ENCODE measurements around the gene UBE2D3.
A peak's percentile ranks its signal among the peaks of the same experiment; 100 is the strongest.
"Not testable (repeated sequence)": the region's sequence is repeated elsewhere in the genome, so short reads cannot be mapped to it uniquely, and the experiment has no call there.

UBE2D3 gene

GRCh38 chr4:102867278-102868152 is 40.2 kb upstream of the UBE2D3 start:
- TF ChIP-seq ZFX (IDR thresholded peaks at IDR 0.05), result no peak
- TF ChIP-seq, protein P1, sequence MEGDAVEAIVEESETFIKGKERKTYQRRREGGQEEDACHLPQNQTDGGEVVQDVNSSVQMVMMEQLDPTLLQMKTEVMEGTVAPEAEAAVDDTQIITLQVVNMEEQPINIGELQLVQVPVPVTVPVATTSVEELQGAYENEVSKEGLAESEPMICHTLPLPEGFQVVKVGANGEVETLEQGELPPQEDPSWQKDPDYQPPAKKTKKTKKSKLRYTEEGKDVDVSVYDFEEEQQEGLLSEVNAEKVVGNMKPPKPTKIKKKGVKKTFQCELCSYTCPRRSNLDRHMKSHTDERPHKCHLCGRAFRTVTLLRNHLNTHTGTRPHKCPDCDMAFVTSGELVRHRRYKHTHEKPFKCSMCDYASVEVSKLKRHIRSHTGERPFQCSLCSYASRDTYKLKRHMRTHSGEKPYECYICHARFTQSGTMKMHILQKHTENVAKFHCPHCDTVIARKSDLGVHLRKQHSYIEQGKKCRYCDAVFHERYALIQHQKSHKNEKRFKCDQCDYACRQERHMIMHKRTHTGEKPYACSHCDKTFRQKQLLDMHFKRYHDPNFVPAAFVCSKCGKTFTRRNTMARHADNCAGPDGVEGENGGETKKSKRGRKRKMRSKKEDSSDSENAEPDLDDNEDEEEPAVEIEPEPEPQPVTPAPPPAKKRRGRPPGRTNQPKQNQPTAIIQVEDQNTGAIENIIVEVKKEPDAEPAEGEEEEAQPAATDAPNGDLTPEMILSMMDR (conservative IDR thresholded peaks at IDR 0.05), result no peak
- peak overlapping the region; percentile 84 for H3K27ac ChIP-seq

DNA sequence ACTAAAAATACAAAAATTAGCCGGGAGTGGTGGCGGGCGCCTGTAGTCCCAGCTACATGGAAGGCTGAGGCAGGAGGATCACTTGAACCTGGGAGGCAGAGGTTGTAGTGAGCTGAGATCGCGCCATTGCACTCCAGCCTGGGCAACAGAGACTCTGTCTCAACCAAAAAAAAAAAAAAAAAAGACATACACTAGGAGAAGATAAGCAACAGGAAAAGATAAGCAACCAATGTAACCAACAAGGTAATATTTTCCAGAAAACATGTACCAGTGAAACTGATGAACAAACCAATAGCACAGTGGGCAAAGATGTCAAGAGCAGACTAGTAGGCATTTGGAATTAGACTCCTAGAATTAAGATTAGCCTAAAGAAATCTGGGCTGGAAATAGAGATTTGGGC is 38.0 kb upstream of the UBE2D3 start:
- H3K27ac ChIP-seq, result not testable (repeated sequence)

GRCh38 chr4:102862747-102863146 is 35.4 kb upstream of the UBE2D3 start:
- TF ChIP-seq ZFX (IDR thresholded peaks at IDR 0.05), result no peak
- TF ChIP-seq, protein P1 (conservative IDR thresholded peaks at IDR 0.05), result no peak
- no peak overlapping the region for H3K27ac ChIP-seq

DNA sequence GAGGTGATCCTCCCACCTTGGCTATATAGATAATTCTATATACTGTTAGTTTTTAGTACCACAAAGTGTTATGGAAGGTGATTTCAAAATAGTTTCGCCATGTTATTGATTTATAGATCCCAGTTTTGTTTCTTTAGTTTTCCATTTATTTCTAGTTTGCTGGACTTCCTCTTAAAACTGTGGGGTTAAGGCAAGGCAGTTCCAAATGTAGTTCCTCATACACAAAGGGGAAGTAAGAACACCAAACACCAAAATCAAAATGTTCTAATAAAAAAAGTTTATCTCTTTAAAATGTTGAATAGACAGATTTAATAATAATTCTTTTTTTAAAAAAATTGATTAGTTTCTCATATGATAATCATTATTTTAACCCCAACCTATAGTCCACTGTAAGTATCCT is 34.7 kb upstream of the UBE2D3 start:
- H3K27ac ChIP-seq, result no peak overlapping the region

DNA sequence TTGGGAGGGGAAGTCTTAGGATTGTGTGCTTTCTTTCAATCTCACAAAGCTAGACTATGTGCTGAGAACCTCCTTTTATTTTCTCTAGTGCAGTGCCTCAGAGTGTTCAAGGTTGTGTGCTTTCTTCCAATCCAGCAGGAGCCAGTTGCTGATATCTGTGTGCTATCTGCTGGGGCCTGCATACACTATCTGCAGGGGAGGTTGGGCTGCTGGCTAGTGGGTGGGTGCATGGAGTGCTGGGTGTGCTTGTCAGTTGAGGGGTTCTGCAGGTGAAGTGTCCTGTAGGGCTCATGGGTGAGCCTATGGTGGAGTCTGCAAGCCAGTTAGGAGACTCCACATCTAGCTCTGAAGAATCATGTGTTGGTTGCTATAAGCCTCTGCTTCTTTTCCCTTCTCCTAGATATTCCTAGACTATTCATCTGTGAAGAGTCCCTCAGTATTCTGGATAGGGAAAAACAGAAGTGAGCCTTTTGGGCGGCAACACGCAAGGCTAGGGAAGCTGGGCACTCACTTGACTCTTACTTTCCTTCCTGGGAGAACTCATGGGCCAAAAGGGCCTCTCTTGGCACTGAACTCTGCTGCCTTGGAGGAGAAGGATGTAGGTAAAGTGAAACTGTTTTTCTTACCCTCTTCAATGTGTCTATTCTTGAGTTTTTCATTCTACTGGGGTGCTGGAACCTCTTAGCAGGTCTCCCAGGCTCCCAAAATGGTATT is 33.4 kb upstream of the UBE2D3 start:
- TF ChIP-seq ZFX (IDR thresholded peaks at IDR 0.05), result no peak
- TF ChIP-seq, protein P1 (conservative IDR thresholded peaks at IDR 0.05), result no peak
- no peak overlapping the region for H3K27ac ChIP-seq

More for the DNA sequence above, 34.7 kb upstream of the UBE2D3 start:
- TF ChIP-seq, protein P1 (conservative IDR thresholded peaks at IDR 0.05), result no peak
- no peak for TF ChIP-seq ZFX (IDR thresholded peaks at IDR 0.05)

DNA sequence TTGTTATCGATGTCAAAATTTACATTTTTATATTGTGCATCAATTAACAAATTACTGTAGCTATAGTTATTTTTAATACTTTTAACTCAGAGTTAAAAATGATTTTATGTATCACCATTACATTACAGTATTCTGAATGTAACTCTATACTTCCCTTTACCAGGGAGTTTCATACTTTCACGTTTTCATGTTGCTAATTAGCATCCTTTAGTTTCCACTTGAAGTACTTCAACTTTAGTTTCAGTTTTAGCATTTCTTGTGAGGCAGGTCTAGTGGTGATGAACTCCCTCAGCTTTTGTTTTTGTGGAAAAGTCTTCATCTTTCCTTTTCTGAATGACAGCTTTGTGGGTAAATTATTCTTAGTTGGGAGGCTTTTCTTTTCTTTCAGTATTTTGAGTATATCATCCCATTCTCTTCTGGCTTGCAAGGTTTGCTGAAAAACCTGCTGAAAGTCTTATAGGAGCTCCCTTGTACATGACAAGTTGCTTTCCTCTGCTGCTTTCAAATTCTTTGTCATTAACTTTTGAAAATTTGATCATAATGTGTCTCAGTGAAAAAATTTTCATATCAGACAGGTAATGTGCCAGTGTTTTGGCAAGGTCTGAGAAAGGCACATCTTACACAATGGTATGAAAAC is 31.6 kb upstream of the UBE2D3 start:
- TF ChIP-seq, protein P1 (conservative IDR thresholded peaks at IDR 0.05), result no peak
- no peak for TF ChIP-seq ZFX (IDR thresholded peaks at IDR 0.05)

GRCh38 chr4:102850370-102850769 is 23.0 kb upstream of the UBE2D3 start:
- TF ChIP-seq, protein P1 (conservative IDR thresholded peaks at IDR 0.05), result no peak
- no peak for TF ChIP-seq ZFX (IDR thresholded peaks at IDR 0.05)

More for the DNA sequence above, 31.6 kb upstream of the UBE2D3 start:
- no peak overlapping the region for H3K27ac ChIP-seq

More at GRCh38 chr4:102850370-102850769, 23.0 kb upstream of the UBE2D3 start:
- H3K27ac ChIP-seq, result no peak overlapping the region
